HG03097 (cell line): ENCODE results near the gene NPIPB4.
"Not testable (repeated sequence)": the region's sequence is repeated elsewhere in the genome, so short reads cannot be mapped to it uniquely, and the experiment has no call there.

Experiments
- ATAC-seq: cut with Tn5 transposase; IDR thresholded peaks from one replicate; pipeline ENCODE4 v1.9.1; 2021; ENCODE audit not compliant: unreplicated experiment, low FRiP score

Gene NPIPB4

DNA sequence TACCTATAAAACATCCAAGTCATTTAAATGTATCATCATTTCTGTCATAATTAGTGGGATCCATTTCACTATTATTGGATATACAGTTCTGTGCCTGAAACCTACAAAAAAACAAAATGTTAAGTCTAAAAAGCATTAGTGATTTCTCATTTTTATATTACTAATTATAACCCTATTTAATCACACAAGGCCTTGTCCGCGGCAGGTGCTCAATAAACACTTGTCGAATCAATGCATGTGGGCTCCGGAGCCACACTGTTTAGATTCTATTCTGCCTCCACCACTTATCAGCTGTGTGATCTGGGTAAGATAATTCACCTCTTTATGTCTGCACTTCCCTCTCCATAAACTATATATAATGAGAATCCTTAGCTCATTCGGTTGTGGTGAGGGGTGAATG, at the start of gene NPIPB4:
Gene NPIPB4, minus strand, starts transcription at position 101 of the 400 bp plus-strand sequence. CDS start 378 bp downstream, outside the sequence.
- ATAC-seq = not testable (repeated sequence)

DNA sequence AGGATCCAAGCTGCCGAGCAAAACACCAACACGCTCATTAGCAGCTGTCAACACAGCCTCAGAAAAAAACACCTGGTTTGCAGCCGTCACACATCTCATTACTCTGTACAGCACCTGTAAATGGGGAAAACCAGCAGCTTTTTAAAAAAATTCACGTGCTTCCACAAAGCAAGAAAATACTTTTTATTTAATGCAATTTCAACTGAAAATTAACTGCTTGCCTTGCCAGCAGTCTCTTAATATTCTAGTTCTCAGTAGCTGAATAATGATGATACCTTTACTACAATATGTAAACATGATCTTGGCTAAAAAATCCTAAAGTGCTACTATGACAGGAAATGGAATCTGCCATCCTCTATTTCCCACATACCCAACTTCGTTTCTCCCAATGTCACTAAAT, 41.4 kb upstream of the NPIPB4 start:
- not testable (repeated sequence) for ATAC-seq

DNA sequence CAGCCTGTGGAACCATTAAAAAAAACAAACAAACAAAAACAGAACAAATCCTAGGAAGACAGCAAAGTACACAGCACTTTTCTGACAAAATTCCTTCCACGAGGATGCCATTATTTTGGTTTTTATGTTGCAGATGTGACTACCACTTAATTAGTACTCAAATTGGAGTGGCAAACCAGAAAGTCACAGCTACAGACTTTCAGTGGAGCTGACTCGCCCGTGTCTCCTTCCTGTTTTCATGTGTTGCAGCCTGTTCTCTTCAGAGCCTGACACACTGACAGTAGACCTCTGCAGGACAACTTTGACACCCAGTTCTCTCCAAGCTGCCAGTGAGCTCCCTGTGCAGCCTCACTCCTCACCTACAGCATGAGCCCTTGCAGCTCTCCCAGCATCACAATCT, 24.4 kb upstream of the NPIPB4 start:
- ATAC-seq = not testable (repeated sequence)

DNA sequence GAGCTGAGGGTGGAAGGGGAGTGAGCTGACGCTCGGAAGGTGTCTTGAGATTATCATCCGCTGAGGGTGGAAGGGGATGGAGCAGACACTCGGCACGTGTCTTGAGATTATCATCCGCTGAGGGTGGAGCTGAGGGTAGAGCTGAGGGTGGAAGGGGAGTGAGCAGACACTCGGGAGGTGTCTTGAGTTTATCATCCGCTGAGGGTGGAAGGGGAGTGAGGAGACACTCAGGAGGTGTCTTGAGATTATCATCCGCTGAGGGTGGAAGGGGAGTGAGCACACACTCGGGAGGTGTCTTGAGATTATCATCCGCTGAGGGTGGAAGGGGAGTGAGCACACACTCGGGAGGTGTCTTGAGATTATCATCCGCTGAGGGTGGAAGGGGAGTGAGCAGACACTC, 20.4 kb downstream of the NPIPB4 start:
- not testable (repeated sequence) for ATAC-seq

DNA sequence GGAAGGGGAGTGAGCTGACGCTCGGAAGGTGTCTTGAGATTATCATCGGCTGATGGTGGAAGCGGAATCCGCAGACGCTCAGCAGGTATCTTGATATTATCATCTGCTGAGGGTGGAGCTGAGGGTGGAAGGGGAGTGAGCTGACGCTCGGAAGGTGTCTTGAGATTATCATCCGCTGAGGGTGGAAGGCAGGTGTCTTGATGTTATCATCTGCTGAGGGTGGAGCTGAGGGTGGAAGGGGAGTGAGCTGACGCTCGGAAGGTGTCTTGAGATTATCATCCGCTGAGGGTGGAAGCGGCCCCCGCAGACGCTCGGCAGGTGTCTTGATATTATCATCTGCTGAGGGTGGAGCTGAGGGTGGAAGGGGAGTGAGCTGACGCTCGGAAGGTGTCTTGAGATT, 21.2 kb downstream of the NPIPB4 start:
- ATAC-seq = not testable (repeated sequence)

DNA sequence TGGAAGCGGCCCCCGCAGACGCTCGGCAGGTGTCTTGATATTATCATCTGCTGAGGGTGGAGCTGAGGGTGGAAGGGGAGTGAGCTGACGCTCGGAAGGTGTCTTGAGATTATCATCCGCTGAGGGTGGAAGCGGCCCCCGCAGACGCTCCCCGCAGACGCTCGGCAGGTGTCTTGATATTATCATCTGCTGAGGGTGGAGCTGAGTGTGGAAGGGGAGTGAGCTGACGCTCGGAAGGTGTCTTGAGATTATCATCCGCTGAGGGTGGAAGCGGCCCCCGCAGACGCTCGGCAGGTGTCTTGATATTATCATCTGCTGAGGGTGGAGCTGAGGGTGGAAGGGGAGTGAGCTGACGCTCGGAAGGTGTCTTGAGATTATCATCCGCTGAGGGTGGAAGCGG, 21.8 kb downstream of the NPIPB4 start:
- ATAC-seq = not testable (repeated sequence)

DNA sequence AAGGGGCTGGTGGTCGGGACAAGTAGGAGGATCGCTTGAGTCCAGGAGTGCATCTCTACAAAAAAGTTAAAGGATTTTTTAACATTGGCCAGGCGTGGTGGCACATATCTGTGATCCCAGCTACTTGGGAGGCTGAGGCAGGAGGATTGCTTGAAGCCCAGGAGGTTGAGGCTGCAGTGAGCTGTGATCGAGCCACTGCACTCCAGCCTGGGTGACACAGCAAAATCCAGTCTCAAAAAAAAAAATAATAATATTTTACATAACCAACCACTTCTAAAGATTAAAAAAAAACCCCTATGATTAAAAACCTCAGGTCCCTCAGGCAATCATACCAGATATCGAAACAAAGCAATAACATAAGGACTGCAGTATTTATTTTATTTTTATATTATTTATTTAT, 23.3 kb downstream of the NPIPB4 start:
- not testable (repeated sequence) for ATAC-seq

DNA sequence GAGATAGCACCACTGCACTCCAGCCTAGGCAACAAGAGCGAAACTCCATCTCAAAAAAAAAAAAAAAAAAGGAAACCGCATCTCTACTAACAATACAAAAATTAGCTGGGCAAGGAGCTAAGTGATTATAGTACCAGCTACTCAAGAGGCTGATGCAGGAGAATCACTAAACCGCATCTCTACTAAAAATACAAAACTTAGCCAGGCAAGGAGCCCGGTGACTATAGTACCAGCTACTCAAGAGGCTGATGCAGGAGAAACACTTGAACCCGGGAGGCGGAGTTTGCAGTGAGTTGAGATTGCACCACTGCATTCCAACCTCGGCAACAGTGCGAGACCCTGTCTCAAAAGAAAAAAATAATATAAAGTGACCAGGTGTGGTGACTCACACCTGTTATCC, 27.6 kb downstream of the NPIPB4 start:
- ATAC-seq = not testable (repeated sequence)

DNA sequence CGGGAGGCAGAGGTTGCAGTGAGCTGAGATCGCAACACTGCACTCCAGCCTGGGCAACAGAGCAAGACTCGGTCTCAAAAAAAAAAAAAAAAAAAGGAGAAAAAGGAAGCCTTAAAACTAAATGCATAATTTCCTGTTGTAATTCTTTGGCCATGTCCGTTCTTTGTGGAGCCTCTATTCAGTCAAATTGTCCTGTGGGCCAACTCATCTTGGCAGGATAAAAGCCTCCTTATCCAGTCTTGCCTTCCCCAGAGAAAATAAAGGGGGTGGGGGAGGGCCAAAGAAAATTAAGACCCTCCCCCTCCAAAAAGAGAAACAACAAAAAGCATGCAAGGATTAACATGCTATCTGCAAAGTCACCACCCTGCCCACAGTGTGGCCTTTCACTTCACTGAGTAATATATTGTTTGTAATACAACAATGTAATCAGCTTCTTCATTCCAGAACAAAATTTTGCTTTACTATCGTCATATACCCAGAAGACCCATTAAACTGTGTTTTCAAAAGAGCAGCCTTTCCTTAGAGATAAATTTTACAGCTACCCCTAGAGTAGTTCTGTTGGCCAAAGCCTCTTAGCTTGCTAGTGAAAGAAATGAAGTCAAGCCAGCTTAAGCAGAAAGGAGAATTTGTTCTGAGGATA, 31.4 kb downstream of the NPIPB4 start:
- ATAC-seq = not testable (repeated sequence)

DNA sequence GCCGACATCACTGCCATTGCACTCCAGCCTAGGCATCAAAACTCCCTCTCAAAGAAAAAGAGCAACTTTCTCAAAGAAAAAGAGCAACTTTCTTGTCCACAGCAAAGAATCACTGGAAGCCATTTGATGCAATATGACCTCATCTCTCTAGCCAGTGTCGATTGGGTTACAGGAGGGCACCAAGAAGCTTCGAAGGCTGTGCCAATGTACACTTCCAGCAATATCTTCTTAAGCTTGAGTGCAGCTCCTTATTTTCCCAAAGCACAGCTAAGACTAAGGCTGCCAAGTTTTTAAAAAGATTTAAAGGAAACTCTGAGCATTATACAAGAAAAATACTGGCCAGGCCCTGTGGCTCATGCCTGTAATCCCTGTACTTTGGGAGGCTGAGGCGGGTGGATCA, 32.0 kb downstream of the NPIPB4 start:
- ATAC-seq = not testable (repeated sequence)

DNA sequence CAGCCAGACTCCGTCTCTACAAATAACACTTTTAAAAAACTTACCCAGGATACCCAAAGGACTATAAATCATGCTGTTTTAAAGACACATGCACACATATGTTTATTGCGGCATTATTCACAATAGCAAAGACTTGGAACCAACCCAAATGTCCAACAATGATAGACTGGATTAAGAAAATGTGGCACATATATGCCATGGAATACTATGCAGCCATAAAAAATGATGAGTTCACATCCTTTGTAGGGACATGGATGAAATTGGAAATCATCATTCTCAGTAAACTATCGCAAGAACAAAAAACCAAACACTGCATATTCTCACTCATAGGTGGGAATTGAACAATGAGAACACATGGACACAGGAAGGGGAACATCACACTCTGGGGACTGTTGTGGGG, 34.3 kb downstream of the NPIPB4 start:
- not testable (repeated sequence) for ATAC-seq

DNA sequence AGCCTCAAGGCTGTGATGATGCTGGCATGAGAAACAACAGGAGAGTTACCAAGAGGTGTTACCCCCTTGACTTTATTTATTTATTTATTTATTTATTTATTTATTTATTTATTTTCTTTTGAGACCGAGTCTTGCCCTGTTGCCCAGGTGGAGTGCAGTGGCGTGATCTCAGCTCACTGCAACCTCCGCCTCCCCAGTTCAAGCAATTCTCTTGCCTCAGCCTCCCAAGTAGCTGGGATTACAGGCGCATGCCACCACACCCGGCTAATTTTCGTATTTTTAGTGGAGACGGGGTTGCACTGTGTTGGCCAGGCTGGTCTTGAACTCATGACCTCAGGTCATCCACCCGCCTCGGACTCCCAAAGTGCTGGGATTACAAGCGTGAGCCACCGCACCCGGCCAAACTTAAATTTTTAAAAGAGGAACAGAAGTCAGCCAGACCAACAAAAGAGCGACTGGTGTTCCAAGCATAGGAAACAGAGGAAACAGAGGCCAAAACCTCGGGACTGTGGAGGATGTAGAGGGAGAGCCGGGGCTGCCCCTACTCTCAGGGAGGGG, 36.6 kb downstream of the NPIPB4 start:
- not testable (repeated sequence) for ATAC-seq

DNA sequence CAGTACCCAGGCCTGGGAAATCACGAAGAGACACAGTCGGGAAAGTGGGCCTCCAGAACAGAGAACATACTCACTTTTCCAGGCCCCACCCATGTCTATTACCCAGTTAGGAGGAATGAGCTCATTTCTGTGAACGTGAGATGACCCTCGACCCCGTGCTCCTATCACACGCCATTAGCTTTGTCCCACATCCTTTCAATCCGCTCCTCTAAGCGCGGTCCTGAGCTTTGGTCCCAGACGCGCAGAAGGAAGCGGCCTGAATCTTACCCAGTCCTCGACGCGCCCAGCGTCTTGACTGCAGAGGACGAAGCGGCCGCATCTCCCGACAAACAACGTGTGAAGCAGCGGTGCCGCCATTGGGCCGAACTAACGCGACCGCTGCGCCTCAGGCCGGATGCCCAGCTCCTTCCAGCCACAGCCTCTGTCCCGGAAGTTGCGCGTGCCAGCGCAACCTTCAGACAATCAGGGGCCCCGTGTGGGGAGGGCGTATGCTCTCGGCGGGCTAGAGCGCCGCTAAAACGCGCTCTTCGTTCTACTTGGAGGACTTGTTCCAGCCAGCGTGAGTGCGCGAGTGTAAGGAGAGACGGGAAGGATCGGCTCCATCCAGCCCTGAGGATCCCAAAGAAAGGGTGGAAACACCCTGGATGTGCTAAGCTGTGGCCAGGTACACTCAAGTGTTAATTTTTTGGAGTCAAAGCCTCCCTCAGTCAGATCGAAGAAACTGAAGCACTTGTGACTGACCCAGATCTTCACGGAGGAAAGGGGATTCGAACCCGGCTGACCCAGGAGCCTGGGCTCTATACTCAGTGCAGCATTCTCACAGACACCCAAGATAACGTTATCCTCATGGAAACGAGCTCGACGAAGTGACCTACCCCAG, 37.3 kb downstream of the NPIPB4 start:
- ATAC-seq = peak; percentile 90

DNA sequence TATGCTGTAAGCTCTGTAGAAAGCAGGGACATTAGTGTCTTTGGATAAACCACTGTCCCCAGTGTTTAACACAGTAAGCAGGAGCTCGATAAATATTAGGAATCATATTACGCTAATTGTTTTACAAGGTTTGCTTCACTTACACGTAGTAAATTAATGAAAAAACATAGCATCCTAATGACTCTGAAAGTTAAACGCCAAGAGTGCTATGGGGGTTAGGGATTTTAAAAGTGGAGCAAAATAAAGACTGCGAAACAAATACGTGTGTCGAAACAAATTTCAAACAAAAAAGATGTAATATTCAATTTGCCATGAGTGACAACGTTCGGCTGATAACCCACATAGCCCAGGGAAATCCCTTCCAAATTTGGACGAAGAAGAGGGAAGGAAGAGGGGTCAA, 37.9 kb downstream of the NPIPB4 start:
- not testable (repeated sequence) for ATAC-seq

DNA sequence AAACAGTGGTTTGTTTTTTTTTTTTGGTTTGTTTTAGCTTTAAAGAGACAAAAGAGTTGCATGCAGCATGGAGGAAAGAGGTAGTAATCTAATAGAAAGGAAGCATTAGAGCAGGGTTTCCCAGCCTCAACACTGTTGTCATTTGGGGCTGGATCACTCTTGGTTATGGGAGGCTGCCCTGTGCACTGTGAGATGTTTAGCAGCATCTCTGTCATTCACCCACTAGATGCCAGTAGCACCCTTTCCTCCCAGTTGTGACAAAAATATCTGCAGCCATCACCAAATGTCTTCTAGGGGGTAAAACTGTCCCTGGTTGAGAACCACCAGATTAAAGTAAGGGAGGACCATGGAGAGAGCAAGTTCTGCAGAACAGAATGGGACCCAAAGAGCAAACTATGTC, 40.5 kb downstream of the NPIPB4 start:
- not testable (repeated sequence) for ATAC-seq

DNA sequence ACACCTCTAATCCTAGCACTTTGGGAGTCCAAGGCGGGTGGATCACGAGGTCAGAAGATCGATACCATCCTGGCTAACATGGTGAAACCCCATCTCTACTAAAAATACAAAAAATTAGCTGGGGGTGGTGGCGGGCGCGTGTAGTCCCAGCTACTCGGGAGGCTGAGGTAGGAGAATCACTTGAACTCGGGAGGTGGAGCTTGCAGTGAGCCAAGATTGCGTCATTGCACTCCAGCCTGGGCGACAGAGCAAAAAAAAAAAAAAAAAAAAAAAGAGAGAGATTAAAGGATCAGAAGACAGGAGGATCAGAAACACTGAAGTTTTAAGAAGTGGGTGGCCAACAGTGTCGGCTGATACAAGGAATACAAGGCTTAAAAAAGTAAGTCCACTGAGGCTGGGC, 41.9 kb downstream of the NPIPB4 start:
- not testable (repeated sequence) for ATAC-seq

DNA sequence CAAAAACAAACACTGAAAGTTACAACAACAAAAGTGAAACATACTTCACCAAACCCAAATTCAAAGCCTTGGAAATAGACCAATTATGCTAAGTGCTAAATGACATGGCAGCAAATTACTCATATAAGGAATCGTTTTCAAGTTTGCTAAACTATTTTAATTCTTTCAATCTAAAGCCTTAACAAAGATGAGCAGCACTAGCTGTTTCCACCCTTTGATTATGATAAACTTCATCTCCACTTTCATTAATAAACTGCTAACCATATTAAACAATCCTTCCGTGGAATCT, 55.2 kb downstream of the NPIPB4 start:
- not testable (repeated sequence) for ATAC-seq

DNA sequence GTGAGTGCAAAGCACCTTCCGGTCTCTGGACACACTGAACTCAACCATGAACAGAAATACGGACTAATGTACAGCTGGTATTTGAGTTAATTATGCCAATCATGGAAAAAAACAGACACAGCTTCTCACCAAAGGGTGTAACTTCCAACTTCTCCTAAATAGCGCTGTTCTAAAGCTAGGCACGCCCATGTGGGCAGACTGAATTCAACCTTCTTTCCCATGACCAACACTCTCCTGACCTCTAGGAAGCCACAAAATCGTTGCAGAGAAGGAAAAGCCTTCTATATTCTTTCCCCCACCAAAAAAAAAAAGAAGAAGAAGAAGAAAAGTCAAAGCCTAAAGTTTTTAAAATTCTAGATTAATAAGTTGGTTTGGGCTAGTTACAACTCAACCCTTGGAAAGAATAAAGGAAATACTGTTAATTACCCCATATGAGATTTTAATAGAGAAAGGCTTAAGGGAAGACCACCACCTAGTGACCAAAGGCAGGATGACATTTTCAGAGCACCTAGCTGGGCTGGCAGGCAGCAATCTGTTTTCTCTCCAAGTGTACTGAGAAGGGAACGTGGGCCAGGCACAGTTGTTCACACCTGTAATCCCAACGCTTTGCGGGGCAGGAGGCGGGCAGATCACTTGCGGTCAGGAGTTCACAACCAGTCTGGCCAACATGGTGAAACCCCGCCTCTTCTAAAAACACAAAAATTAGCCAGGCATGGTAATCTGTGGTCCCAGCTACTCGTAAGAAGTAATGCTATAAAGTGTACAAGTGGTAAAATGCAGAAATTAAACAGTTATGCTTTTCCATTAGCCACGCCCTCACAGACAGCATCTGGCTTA, 55.8 kb downstream of the NPIPB4 start:
- not testable (repeated sequence) for ATAC-seq

DNA sequence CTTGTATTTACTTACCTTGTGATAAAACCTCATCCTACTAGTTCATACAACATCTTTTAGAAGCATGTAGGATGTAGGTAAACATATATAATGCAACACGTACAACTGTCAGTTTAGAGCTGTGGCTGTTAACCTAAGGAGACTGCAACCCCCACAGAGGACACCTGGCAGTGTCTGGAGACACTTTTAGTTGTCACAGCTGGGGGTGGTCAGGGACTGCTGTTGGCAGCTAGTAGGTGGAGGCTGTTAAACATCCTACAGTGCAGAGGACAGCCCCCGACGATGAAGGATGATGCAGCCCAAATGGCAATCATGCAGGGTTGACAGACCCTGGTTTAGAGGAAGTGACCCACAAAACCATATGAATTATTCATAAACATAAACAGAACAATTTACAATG, 59.0 kb downstream of the NPIPB4 start:
- ATAC-seq = not testable (repeated sequence)

DNA sequence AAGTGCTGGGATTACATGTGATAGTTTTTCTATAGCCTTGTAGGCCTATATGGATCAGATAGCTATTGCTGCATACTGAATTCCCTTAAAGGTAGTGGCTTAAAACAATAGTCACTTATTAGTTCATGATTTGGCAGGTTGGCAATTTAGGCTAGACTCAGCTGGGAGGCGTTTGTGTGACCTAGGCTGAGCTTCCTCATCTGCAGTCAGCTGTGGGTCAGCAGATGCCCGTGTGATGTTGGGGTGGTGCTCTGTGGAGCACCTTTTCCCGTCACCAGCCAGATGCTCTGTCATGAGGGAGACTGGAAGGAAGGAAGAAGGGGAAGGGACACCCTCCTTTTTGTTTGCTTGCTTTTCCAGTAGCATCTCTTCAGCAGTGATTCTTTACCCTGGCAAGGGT, 64.2 kb downstream of the NPIPB4 start:
- ATAC-seq = not testable (repeated sequence)

DNA sequence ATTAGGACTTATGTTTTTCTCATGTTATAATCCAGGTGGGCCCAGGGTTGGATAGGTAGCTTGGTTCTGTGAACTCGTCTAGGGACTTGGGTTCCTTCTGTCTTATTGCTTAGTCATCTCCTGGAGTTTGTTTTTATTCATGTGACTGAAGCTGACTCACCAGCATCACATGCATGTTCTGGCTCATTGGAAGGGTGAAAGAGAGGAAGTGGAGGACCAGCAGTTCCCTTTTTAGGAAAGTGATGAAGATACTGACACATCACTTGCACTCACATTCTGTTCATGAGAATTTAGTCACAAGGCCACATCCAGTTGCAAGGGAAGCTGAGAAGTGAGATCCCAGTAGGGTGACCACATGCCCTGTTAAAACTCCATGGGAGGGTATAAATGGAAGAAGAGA, 67.0 kb downstream of the NPIPB4 start:
- ATAC-seq = not testable (repeated sequence)
